ENCODE measurements around the gene RNASET2. TPM values are rescaled to one million over a fixed set of nuclear protein-coding genes. Genes with fewer than 3 reads are reported as not detected.
"Not testable (repeated sequence)": the region's sequence is repeated elsewhere in the genome, so short reads cannot be mapped to it uniquely, and the experiment has no call there.

Gene RNASET2
- total RNA-seq, 1 donor = 178 TPM

GRCh38 chr6:166907871-166908806 lies 48.2 kb downstream of the RNASET2 start:
- Histone ChIP-seq H3K4me3 (ENCODE audit: low read length) (no peak overlapping the region), H3K9me3 (ENCODE audit: low read depth, low read length) (no peaks in the 10 kb centered on the region), H3K4me1 (ENCODE audit: insufficient read depth, low read length) (peaks cover 22% of the 10 kb centered on the region), H3K27me3 (ENCODE audit: insufficient read depth, low read length) (no peaks in the 10 kb centered on the region)

GRCh38 chr6:166907373-166907841 lies 48.9 kb downstream of the RNASET2 start:
- H3K9me3 ChIP-seq (ENCODE audit: low read depth, low read length) = no peaks in the 10 kb centered on the region
- no peak overlapping the region for H3K4me3 ChIP-seq (ENCODE audit: low read length)
- H3K27me3 ChIP-seq (ENCODE audit: insufficient read depth, low read length) = no peaks in the 10 kb centered on the region
- peaks cover 22% of the 10 kb centered on the region for H3K4me1 ChIP-seq (ENCODE audit: insufficient read depth, low read length)

DNA sequence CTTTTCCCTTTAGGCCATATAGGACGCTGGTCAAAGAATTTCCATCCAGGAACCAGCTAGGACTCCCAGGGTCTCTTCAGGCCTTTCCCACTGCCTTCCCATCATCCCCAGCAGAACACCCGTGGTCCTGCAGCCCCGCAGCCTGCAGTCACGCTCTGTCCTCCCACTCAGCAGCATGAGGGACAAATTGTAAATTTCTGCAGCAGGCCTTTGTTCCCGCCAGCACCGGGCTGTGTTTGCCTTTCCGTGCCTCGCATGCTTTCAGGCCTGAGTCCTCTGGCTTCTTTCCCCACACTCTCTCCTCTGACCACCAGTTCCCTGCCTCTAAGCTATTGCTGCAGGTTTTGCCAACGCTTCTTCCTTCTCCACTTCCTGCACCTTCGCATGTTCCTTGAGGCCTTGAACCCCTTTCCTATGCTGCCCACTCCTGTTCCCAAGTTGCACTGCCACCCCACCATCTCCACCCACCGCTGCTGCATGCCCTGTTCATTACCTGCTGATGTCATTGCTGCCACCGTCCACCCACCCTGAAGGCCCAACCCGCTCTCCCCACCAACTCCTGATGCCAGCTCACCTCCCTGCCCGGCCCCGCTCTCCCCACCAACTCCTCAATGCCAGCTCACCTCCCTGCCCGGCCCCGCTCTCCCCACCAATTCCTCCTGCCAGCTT lies 49.8 kb downstream of the RNASET2 start:
- Histone ChIP-seq H3K4me1 (ENCODE audit: insufficient read depth, low read length) (peaks cover 22% of the 10 kb centered on the region), H3K4me3 (ENCODE audit: low read length) (no peak overlapping the region), H3K27me3 (ENCODE audit: insufficient read depth, low read length) (no peaks in the 10 kb centered on the region), H3K9me3 (ENCODE audit: low read depth, low read length) (no peaks in the 10 kb centered on the region)

- H3K27me3 ChIP-seq (ENCODE audit: insufficient read depth, low read length) = no peaks in the 10 kb centered on the region
- no peak overlapping the region for H3K4me3 ChIP-seq (ENCODE audit: low read length)
- H3K9me3 ChIP-seq (ENCODE audit: low read depth, low read length) = no peaks in the 10 kb centered on the region
- H3K4me1 ChIP-seq (ENCODE audit: insufficient read depth, low read length) = peaks cover 22% of the 10 kb centered on the region
Measured at GRCh38 chr6:166905505-166906134, 50.7 kb downstream of the RNASET2 start.

GRCh38 chr6:166905013-166905412 lies 51.3 kb downstream of the RNASET2 start:
- no peak overlapping the region for H3K4me3 ChIP-seq (ENCODE audit: low read length)
- H3K27me3 ChIP-seq (ENCODE audit: insufficient read depth, low read length) = no peaks in the 10 kb centered on the region
- H3K9me3 ChIP-seq (ENCODE audit: low read depth, low read length) = no peaks in the 10 kb centered on the region
- H3K4me1 ChIP-seq (ENCODE audit: insufficient read depth, low read length) = peaks cover 22% of the 10 kb centered on the region

GRCh38 chr6:166904101-166904746 lies 52.1 kb downstream of the RNASET2 start:
- peaks cover 22% of the 10 kb centered on the region for H3K4me1 ChIP-seq (ENCODE audit: insufficient read depth, low read length)
- H3K4me3 ChIP-seq (ENCODE audit: low read length) = no peak overlapping the region

DNA sequence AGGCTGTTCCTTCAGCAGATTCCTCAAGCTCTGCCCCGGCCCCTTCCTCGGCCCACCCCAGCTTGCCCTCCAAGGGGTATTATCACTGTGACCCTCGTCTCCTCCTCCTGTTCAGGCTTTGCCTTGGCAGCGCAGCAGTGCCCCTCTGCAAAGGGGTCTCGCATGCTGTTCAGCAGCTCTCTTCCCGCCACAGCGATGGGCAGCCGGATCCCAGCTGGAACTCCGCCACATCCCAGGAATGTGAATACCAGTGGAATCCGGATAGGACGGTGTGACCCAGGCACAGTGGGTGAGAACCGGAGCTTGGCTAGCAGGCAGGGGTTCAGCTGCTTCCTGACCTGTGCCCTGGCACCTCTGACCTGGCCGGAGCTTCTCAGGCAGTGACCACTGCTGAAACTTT lies 52.9 kb downstream of the RNASET2 start:
- H3K9me3 ChIP-seq (ENCODE audit: low read depth, low read length) = no peaks in the 10 kb centered on the region
- H3K4me3 ChIP-seq (ENCODE audit: low read length) = no peak overlapping the region
- H3K27me3 ChIP-seq (ENCODE audit: insufficient read depth, low read length) = no peaks in the 10 kb centered on the region
- H3K4me1 ChIP-seq (ENCODE audit: insufficient read depth, low read length) = peaks cover 19% of the 10 kb centered on the region

More at GRCh38 chr6:166904101-166904746, 52.1 kb downstream of the RNASET2 start:
- Histone ChIP-seq H3K9me3 (ENCODE audit: low read depth, low read length) (no peaks in the 10 kb centered on the region), H3K27me3 (ENCODE audit: insufficient read depth, low read length) (no peaks in the 10 kb centered on the region)

- H3K9me3 ChIP-seq (ENCODE audit: low read depth, low read length) = no peaks in the 10 kb centered on the region
- no peaks in the 10 kb centered on the region for H3K27me3 ChIP-seq (ENCODE audit: insufficient read depth, low read length)
- H3K4me3 ChIP-seq (ENCODE audit: low read length) = no peak overlapping the region
- peaks cover 14% of the 10 kb centered on the region for H3K4me1 ChIP-seq (ENCODE audit: insufficient read depth, low read length)
Measured at GRCh38 chr6:166903027-166903426, 53.3 kb downstream of the RNASET2 start.

- Histone ChIP-seq H3K27me3 (ENCODE audit: insufficient read depth, low read length) (no peaks in the 10 kb centered on the region), H3K9me3 (ENCODE audit: low read depth, low read length) (no peaks in the 10 kb centered on the region), H3K4me3 (ENCODE audit: low read length) (no peak overlapping the region), H3K4me1 (ENCODE audit: insufficient read depth, low read length) (peaks cover 7% of the 10 kb centered on the region)
Measured at GRCh38 chr6:166902211-166902755, 54.1 kb downstream of the RNASET2 start.

- no peaks in the 10 kb centered on the region for H3K9me3 ChIP-seq (ENCODE audit: low read depth, low read length)
- H3K27me3 ChIP-seq (ENCODE audit: insufficient read depth, low read length) = no peaks in the 10 kb centered on the region
- H3K4me3 ChIP-seq (ENCODE audit: low read length) = no peak overlapping the region
- peaks cover under 1% of the 10 kb centered on the region for H3K4me1 ChIP-seq (ENCODE audit: insufficient read depth, low read length)
Measured at GRCh38 chr6:166901626-166902025, 54.7 kb downstream of the RNASET2 start.

DNA sequence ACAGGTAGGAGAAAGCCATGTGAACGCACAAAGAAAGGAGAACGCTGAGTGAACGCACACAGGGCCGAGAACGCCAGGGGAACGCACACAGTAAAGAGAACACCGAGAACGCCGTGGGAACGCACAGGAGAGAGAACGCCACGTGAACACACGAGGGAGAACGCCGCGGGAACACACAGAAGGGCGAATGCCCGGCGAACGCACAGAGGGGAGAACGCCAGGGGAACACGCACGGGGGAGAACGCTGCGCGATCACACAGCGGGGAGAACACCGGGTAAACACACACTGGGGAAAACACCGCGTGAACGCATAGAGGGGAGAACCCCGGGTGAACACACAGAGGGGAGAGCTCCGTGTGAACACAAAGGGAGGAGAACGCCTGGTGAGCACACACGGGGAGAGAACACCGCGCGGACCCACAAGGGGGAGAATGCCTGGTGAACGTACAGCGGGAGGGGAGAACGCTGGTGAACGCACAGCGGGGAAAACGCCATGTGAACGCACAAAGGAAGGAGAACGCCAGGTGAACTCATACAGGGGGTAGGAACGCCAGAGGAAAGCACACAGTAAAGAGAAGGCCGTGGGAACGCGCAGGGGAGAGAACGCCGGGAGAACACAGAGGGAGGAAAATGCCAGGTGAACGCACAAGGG lies 55.3 kb downstream of the RNASET2 start:
- H3K4me3 ChIP-seq (ENCODE audit: low read length) = no peak overlapping the region
- H3K27me3 ChIP-seq (ENCODE audit: insufficient read depth, low read length) = no peaks in the 10 kb centered on the region
- H3K9me3 ChIP-seq (ENCODE audit: low read depth, low read length) = no peaks in the 10 kb centered on the region
- H3K4me1 ChIP-seq (ENCODE audit: insufficient read depth, low read length) = no peaks in the 10 kb centered on the region

GRCh38 chr6:166900130-166900708 lies 56.1 kb downstream of the RNASET2 start:
- H3K4me3 ChIP-seq (ENCODE audit: low read length) = no peak overlapping the region
- H3K27me3 ChIP-seq (ENCODE audit: insufficient read depth, low read length) = no peaks in the 10 kb centered on the region
- no peaks in the 10 kb centered on the region for H3K4me1 ChIP-seq (ENCODE audit: insufficient read depth, low read length)
- no peaks in the 10 kb centered on the region for H3K9me3 ChIP-seq (ENCODE audit: low read depth, low read length)

GRCh38 chr6:166898910-166899309 lies 57.4 kb downstream of the RNASET2 start:
- Histone ChIP-seq H3K4me1 (ENCODE audit: insufficient read depth, low read length) (no peaks in the 10 kb centered on the region), H3K4me3 (ENCODE audit: low read length) (no peak overlapping the region)

DNA sequence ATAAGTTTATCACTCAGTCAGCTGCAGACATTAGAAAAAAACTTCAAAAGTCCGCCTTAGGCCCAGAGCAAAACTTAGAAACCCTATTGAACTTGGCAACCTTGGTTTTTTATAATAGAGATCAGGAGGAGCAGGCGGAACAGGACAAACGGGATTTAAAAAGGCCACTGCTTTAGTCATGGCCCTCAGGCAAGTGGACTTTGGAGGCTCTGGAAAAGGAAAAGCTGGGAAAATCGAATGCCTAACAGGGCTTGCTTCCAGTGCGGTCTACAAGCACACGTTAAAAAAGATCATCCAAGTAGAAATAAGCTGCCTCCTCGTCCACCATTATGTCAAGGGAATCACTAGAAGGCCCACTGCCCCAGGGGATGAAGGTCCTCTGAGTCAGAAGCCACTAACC lies 61.7 kb downstream of the RNASET2 start:
- H3K27me3 ChIP-seq (ENCODE audit: insufficient read depth, low read length); H3K9me3 ChIP-seq (ENCODE audit: low read depth, low read length); H3K4me1 ChIP-seq (ENCODE audit: insufficient read depth, low read length); H3K4me3 ChIP-seq (ENCODE audit: low read length): not testable (repeated sequence)

More at GRCh38 chr6:166898910-166899309, 57.4 kb downstream of the RNASET2 start:
- H3K27me3 ChIP-seq (ENCODE audit: insufficient read depth, low read length) = no peaks in the 10 kb centered on the region
- no peaks in the 10 kb centered on the region for H3K9me3 ChIP-seq (ENCODE audit: low read depth, low read length)
